EL (cell line): Measurements from ENCODE around the gene RIPK3.
"Not testable (repeated sequence)": the region's sequence is repeated elsewhere in the genome, so short reads cannot be mapped to it uniquely, and the experiment has no call there.

Experiments
- DNase-seq: peaks from one replicate; pipeline ENCODE4 v3.0.0-alpha.2; 2016

Gene RIPK3

GRCh38 chr14:24368562-24369252 is 28.9 kb upstream of the RIPK3 start:
- DNase-seq: peak; percentile 80

- no peak for DNase-seq
Measured at GRCh38 chr14:24368212-24368561, 28.4 kb upstream of the RIPK3 start.

GRCh38 chr14:24367514-24368211 is 27.9 kb upstream of the RIPK3 start, which contains the start of gene NFATC4:
NFATC4 (plus strand) TSS chr14:24368184; CDS start chr14:24368341, 157 bp downstream.
- peak; percentile 97 for DNase-seq

GRCh38 chr14:24366721-24367513 is 27.1 kb upstream of the RIPK3 start:
- peak; percentile 96 for DNase-seq

- DNase-seq: no peak
Measured at GRCh38 chr14:24366413-24366720, 26.6 kb upstream of the RIPK3 start.

- DNase-seq: peak; percentile 94
Measured at GRCh38 chr14:24365600-24366412, 26.0 kb upstream of the RIPK3 start.

- DNase-seq: no peak
Measured at GRCh38 chr14:24364841-24365240, 25.1 kb upstream of the RIPK3 start.

- no peak for DNase-seq
Measured at GRCh38 chr14:24363401-24363800, 23.6 kb upstream of the RIPK3 start.

- peak; percentile 77 for DNase-seq
Measured at GRCh38 chr14:24362241-24362960, 22.6 kb upstream of the RIPK3 start.

GRCh38 chr14:24361326-24361725 is 21.5 kb upstream of the RIPK3 start:
- DNase-seq: no peak

GRCh38 chr14:24360281-24360680 is 20.5 kb upstream of the RIPK3 start:
- no peak for DNase-seq

GRCh38 chr14:24356208-24356607 is 16.4 kb upstream of the RIPK3 start:
- DNase-seq: no peak

- DNase-seq: no peak
Measured at GRCh38 chr14:24355009-24355408, 15.2 kb upstream of the RIPK3 start.

- DNase-seq: not testable (repeated sequence)
Measured at GRCh38 chr14:24354482-24354825, 14.7 kb upstream of the RIPK3 start.

GRCh38 chr14:24353559-24354481 is 14.0 kb upstream of the RIPK3 start:
- peak; percentile 61 for DNase-seq

GRCh38 chr14:24351517-24351916 is 11.7 kb upstream of the RIPK3 start:
- DNase-seq: peak; percentile 45

- DNase-seq: no peak
Measured at GRCh38 chr14:24349742-24350141, 10.0 kb upstream of the RIPK3 start.

- DNase-seq: no peak
Measured at GRCh38 chr14:24348186-24348585, 8.4 kb upstream of the RIPK3 start.

GRCh38 chr14:24347134-24347533 is 7.3 kb upstream of the RIPK3 start:
- no peak for DNase-seq

- no peak for DNase-seq
Measured at GRCh38 chr14:24343795-24344660, 4.2 kb upstream of the RIPK3 start.
